ENCODE measurements around the gene EPS8L3.

- TF ChIP-seq POLR2A (IDR thresholded peaks at IDR 0.05), result no peak
- TF ChIP-seq, protein P1, sequence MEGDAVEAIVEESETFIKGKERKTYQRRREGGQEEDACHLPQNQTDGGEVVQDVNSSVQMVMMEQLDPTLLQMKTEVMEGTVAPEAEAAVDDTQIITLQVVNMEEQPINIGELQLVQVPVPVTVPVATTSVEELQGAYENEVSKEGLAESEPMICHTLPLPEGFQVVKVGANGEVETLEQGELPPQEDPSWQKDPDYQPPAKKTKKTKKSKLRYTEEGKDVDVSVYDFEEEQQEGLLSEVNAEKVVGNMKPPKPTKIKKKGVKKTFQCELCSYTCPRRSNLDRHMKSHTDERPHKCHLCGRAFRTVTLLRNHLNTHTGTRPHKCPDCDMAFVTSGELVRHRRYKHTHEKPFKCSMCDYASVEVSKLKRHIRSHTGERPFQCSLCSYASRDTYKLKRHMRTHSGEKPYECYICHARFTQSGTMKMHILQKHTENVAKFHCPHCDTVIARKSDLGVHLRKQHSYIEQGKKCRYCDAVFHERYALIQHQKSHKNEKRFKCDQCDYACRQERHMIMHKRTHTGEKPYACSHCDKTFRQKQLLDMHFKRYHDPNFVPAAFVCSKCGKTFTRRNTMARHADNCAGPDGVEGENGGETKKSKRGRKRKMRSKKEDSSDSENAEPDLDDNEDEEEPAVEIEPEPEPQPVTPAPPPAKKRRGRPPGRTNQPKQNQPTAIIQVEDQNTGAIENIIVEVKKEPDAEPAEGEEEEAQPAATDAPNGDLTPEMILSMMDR (IDR thresholded peaks at IDR 0.05), result no peak
- TF ChIP-seq POLR2AphosphoS5 (IDR thresholded peaks at IDR 0.05), result no peak
- TF ChIP-seq EP300 (IDR thresholded peaks at IDR 0.05), result no peak
Measured at GRCh38 chr1:109782927-109783326, 19.2 kb upstream of the EPS8L3 start.

Measured in sigmoid colon (tissue), 4 donors.